K562 (cell line): ENCODE results near the gene HIF1A. TPM values are rescaled to one million over a fixed set of nuclear protein-coding genes. Genes with fewer than 3 reads are reported as not detected.

Experiments
- ATAC-seq: fragments of 200-7000 bp; cut with Tn5 transposase; 3 replicates; pipeline ENCODE4 v1.9.1; 2020; ENCODE audit warnings: moderate library complexity
- BruUV-seq: library from RNA; stranded (reverse); fragments of 400-500 nt; replicated peaks from 2 replicates; lab custom pipeline; 2021; lab: Mats Ljungman, UMichigan
- CTCF ChIA-PET: fragments of 300-600 bp; formaldehyde crosslinking; extraction: SDS; loops from one replicate; lab custom pipeline; 2021; ENCODE audit warnings: low intra/inter-chr PET ratio; lab: Yijun Ruan, JAX
- POLR2A ChIA-PET: fragments of 300-600, 350-650 bp; sonication (Branson Sonifier 250); formaldehyde crosslinking; extraction: SDS; loops from one replicate; lab custom pipeline; 2021; ENCODE audit warnings: antibody characterized with exemption, inconsistent platforms; lab: Yijun Ruan, JAX
- DNase-seq, 4 experiments: peaks; one replicate each; pipeline versions ENCODE4 v3.0.0 to v3.0.0-alpha.2; 2011 to 2018; ENCODE audit warnings: low spot score in 3 of 4, mixed read lengths in 3 of 4; ENCODE audit errors: extremely low read depth in 1 of 4
- FAIRE-seq: peaks from 2 replicates; lab custom pipeline; 2011; peaks lifted over from hg19 to GRCh38; lab: Jason Lieb, UNC
- H2AFZ ChIP-seq: 2 replicates; pipeline ENCODE4 v1.6.0; 2011; ENCODE audit warnings: low read depth, low read length, control low read depth, inconsistent platforms
- H3K27ac ChIP-seq: fragments of 200-600 bp; 3 replicates; pipeline ENCODE4 v1.8.0; 2011; ENCODE audit warnings: low read depth, mild to moderate bottlenecking, control low read depth, inconsistent platforms, low read length, moderate library complexity, mixed read lengths; ENCODE audit errors: extremely low read depth
- H3K27me3 ChIP-seq, 2 experiments: fragments of 300-600 bp in 1 of 2; 2 replicates in 1 of 2; 3 replicates in 1 of 2; pipeline versions ENCODE4 v1.6.0 to v1.8.0; 2011; ENCODE audit warnings: inconsistent platforms in 2 of 2, low read length in 2 of 2, mild to moderate bottlenecking in 1 of 2, mixed read lengths in 1 of 2, moderate library complexity in 1 of 2; ENCODE audit not compliant: control insufficient read depth in 2 of 2, insufficient read depth in 2 of 2
- H3K36me3 ChIP-seq: fragments of 300-600 bp; 3 replicates; pipeline ENCODE4 v1.8.0; 2011; ENCODE audit warnings: mild to moderate bottlenecking, low read length, inconsistent platforms; ENCODE audit not compliant: control insufficient read depth, insufficient read depth
- H3K4me1 ChIP-seq, 2 experiments: fragments of 200-600 bp in 1 of 2; replicated peaks in 1 of 2; 2 replicates in 1 of 2; 3 replicates in 1 of 2; pipeline versions ENCODE4 v1.5.1 to v1.8.0; 2011; ENCODE audit warnings: inconsistent platforms in 2 of 2, low read length in 2 of 2, mild to moderate bottlenecking in 1 of 2, mixed read lengths in 1 of 2, moderate library complexity in 1 of 2; ENCODE audit not compliant: control insufficient read depth in 2 of 2, insufficient read depth in 2 of 2
- H3K4me2 ChIP-seq: 2 replicates; pipeline ENCODE4 v1.6.1; 2011; ENCODE audit warnings: low read length, control low read depth, inconsistent platforms, mixed read lengths; ENCODE audit not compliant: insufficient read depth
- H3K4me3 ChIP-seq: fragments of 200-600 bp; sonication (generic), shearing (Covaris generic); 2 replicates; pipeline ENCODE4 v1.5.1; 2016; ENCODE audit warnings: control low read depth, inconsistent platforms
- H3K79me2 ChIP-seq: fragments of 200-600 bp; 3 replicates; pipeline ENCODE4 v1.8.0; 2011; ENCODE audit warnings: low read length, inconsistent platforms; ENCODE audit not compliant: control insufficient read depth, insufficient read depth
- H3K9ac ChIP-seq, 2 experiments: 2 replicates each; pipeline versions ENCODE4 v1.6.0 to v1.6.1; 2011; ENCODE audit warnings: low read depth in 2 of 2, low read length in 2 of 2, control low read depth in 1 of 2, inconsistent platforms in 1 of 2, mild to moderate bottlenecking in 1 of 2, mixed read lengths in 1 of 2; ENCODE audit not compliant: insufficient read depth in 1 of 2
- H3K9me1 ChIP-seq: one replicate; pipeline ENCODE4 v1.6.0; 2011; ENCODE audit warnings: inconsistent platforms, mild to moderate bottlenecking, low read length, moderate library complexity; ENCODE audit not compliant: control insufficient read depth, insufficient read depth
- H3K9me3 ChIP-seq: replicated peaks from 2 replicates; pipeline ENCODE4 v1.5.1; 2011; ENCODE audit warnings: low read depth, low read length, inconsistent platforms; ENCODE audit not compliant: control insufficient read depth, insufficient read depth
- H4K20me1 ChIP-seq: replicated peaks from 2 replicates; pipeline ENCODE4 v1.6.1; 2011; ENCODE audit warnings: low read length, inconsistent platforms, mixed read lengths; ENCODE audit not compliant: control insufficient read depth, insufficient read depth
- FOXK1 ChIP-seq: sonication (generic); formaldehyde crosslinking; IDR thresholded peaks from 2 replicates; pipeline ENCODE4 v1.8.0; 2022; ENCODE audit warnings: missing genetic modification reagents, mild to moderate bottlenecking, borderline replicate concordance
- FOXK2 ChIP-seq, 2 experiments: fragments of 450-650 bp; IDR thresholded peaks in 1 of 2; conservative IDR thresholded peaks in 1 of 2; 2 replicates each; pipeline ENCODE4 v1.6.1; 2016; ENCODE audit warnings: low read depth in 2 of 2, mild to moderate bottlenecking in 1 of 2
- FOXP1 ChIP-seq: sonication (generic); formaldehyde crosslinking; IDR thresholded peaks from 2 replicates; pipeline ENCODE4 v1.8.0; 2022; ENCODE audit warnings: mild to moderate bottlenecking, missing genetic modification reagents
- GABPA ChIP-seq: fragments of 200-800 bp; sonication (Bioruptor generic); conservative IDR thresholded peaks from 2 replicates; pipeline ENCODE4 v1.6.1; 2016; ENCODE audit warnings: low read depth, missing genetic modification characterization, missing compliant biosample characterization
- HNRNPL ChIP-seq: fragments of 200-400 bp; formaldehyde crosslinking; IDR thresholded peaks from 2 replicates; pipeline ENCODE4 v1.6.1; 2017; ENCODE audit warnings: low read depth, mild to moderate bottlenecking, low read length
- KLF13 ChIP-seq: fragments of 450-650 bp; IDR thresholded peaks from 2 replicates; pipeline ENCODE4 v1.6.1; 2016; ENCODE audit warnings: missing genetic modification characterization, low read depth, mild to moderate bottlenecking, missing compliant biosample characterization, moderate library complexity, borderline replicate concordance
- MEF2A ChIP-seq: IDR thresholded peaks from 2 replicates; pipeline ENCODE4 v1.6.1; 2011; ENCODE audit warnings: low read depth, mild to moderate bottlenecking, low read length, moderate library complexity; ENCODE audit not compliant: control insufficient read depth
- MYBL2 ChIP-seq, 2 experiments: fragments of 450-650 bp in 1 of 2; sonication (generic) in 1 of 2; formaldehyde crosslinking in 1 of 2; IDR thresholded peaks; 2 replicates each; pipeline versions ENCODE4 v1.6.1 to v1.8.1; 2017 to 2022; ENCODE audit warnings: borderline replicate concordance in 1 of 2, inconsistent platforms in 1 of 2, low read depth in 1 of 2, mild to moderate bottlenecking in 1 of 2, missing genetic modification reagents in 1 of 2, moderate library complexity in 1 of 2
- POLR2H ChIP-seq: IDR thresholded peaks from 2 replicates; pipeline ENCODE4 v1.6.1; 2016; ENCODE audit warnings: missing genetic modification characterization, low read depth, mild to moderate bottlenecking, control low read depth, missing compliant biosample characterization, moderate library complexity
- RAD51 ChIP-seq: fragments of 450-650 bp; IDR thresholded peaks from 2 replicates; pipeline ENCODE4 v1.7.1; 2016; ENCODE audit warnings: low read depth, mild to moderate bottlenecking, borderline replicate concordance
- SP2 ChIP-seq: IDR thresholded peaks from 2 replicates; pipeline ENCODE4 v1.6.1; 2011; ENCODE audit warnings: mild to moderate bottlenecking, low read depth, low read length, moderate library complexity; ENCODE audit not compliant: poor library complexity, severe bottlenecking; ENCODE audit errors: extremely low read depth
- STAG1 ChIP-seq: sonication (generic); formaldehyde crosslinking; IDR thresholded peaks from 2 replicates; pipeline ENCODE4 v1.5.0; 2020; ENCODE audit warnings: missing genetic modification reagents, borderline replicate concordance
- TEAD2 ChIP-seq: fragments of 450-650 bp; IDR thresholded peaks from 2 replicates; pipeline ENCODE4 v1.6.1; 2016; ENCODE audit warnings: missing genetic modification characterization, control low read depth, missing compliant biosample characterization
- USF1 ChIP-seq: sonication (generic); formaldehyde crosslinking; IDR thresholded peaks from 2 replicates; pipeline ENCODE4 v1.9.0; 2022; ENCODE audit warnings: mild to moderate bottlenecking, missing genetic modification reagents
- ZBTB17 ChIP-seq: fragments of 450-650 bp; formaldehyde crosslinking; IDR thresholded peaks from 2 replicates; pipeline ENCODE4 v1.4.0; 2020; ENCODE audit warnings: mild to moderate bottlenecking
- ZNF143 ChIP-seq: sonication (generic); formaldehyde crosslinking; IDR thresholded peaks from 2 replicates; pipeline ENCODE4 v1.9.0; 2022; ENCODE audit warnings: mild to moderate bottlenecking, missing genetic modification reagents
- WGBS: fragments of 100-300 bp; shearing (Covaris generic); methylation state at CpG from one replicate; pipeline ENCODE4 v1.1.6; 2016; ENCODE audit warnings: low coverage, mixed read lengths; ENCODE audit not compliant: insufficient coverage; ENCODE audit errors: missing lambda C conversion rate; 5-methylcytosine and 5-hydroxymethylcytosine counted together
- in situ Hi-C: fragments of 300-500 bp; cut with MboI; formaldehyde crosslinking; loops from 4 replicates; pipeline ENCODE4 v1.15.0; 2018; ENCODE audit warnings: inconsistent platforms, mixed read lengths
- intact Hi-C: fragments of 100-400 bp; cut with micrococcal nuclease; formaldehyde crosslinking; loops from 2 replicates; pipeline ENCODE4 v1.14.2; 2022
- polyA plus RNA-seq, 8 experiments: library from polyadenylated mRNA; depleted of rRNA in 4 of 8; stranded (reverse) in 5 of 8; unstranded in 3 of 8; fragments of >200 nt; fragmentation: Nextera tagmentation in 2 of 8; fragmentation: Illumina TruSeq in 1 of 8; extraction: Ambion mirVana in 2 of 8; extraction: Trizol in 1 of 8; gene quantifications; 2 replicates each; pipeline versions ENCODE4 v1.2.1 to v1.2.3, GENCODE V29; 2011 to 2014; ENCODE audit warnings: inconsistent platforms in 1 of 8, missing spikeins in 1 of 8
- total RNA-seq, 7 experiments: library from RNA; depleted of rRNA in 6 of 7; stranded (reverse); fragments of >200 nt in 6 of 7; fragmentation: Illumina TruSeq in 2 of 7; extraction: Trizol in 2 of 7; gene quantifications; 2 replicates each; pipeline versions ENCODE4 v1.2.1 to v1.2.3, GENCODE V29; 2011 to 2021; ENCODE audit warnings: low replicate concordance in 1 of 7
- TF ChIP-seq, protein P1 (sequence below): fragments of 450-650 bp; IDR thresholded peaks from 2 replicates; pipeline ENCODE4 v1.7.0; 2016; ENCODE audit warnings: borderline replicate concordance

HIF1A gene
- total and polyA plus RNA-seq, 9 of the 15 experiments (the other 6 are each of a cell fraction or from before 2014, with no cell fraction given), result 5.9 to 35.3 (median 24.2) TPM

DNA sequence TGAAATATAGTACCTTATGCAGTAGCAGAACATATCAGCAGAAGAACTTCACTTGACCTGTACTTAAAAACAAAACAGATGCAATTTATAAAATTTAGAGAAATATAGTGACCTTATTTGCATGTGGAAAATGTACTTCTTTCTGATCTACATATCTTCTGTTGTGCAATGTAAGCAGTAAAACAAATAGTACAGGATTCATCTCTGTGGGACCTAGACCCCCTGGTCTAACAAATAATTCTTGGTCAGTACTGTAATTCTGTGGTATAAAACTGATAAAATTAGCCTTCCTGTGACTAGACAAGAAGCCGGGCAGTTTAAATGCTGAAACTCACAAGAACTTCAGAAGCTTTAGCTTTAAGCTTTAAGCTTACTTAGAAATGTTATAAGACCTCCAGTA lies 21.6 kb downstream of the HIF1A start:
- TF ChIP-seq POLR2H (tag) (no peak), USF1 (CRISPR knock-in tag) (no peak), FOXK2 (conservative IDR thresholded peaks at IDR 0.05 in 1 of 2, IDR thresholded peaks at IDR 0.05 in 1 of 2; ENCODE audit: low read depth in 2 of 2) (no peak), RAD51 (no peak), FOXK1 (CRISPR knock-in tag) (no peak), STAG1 (no peak), FOXP1 (CRISPR knock-in tag) (no peak), MYBL2 (IDR thresholded peaks at IDR 0.05; ENCODE audit: low read depth) (no peak), MYBL2 (CRISPR knock-in tag; IDR thresholded peaks at IDR 0.05; ENCODE audit: borderline replicate concordance) (no peak), TEAD2 (tag) (no peak), GABPA (tag) (no peak), ZBTB17 (CRISPR knock-in tag) (no peak), HNRNPL (no peak), KLF13 (no peak), ZNF143 (CRISPR knock-in tag) (no peak), SP2 (no peak), MEF2A (no peak)
- TF ChIP-seq, protein P1, sequence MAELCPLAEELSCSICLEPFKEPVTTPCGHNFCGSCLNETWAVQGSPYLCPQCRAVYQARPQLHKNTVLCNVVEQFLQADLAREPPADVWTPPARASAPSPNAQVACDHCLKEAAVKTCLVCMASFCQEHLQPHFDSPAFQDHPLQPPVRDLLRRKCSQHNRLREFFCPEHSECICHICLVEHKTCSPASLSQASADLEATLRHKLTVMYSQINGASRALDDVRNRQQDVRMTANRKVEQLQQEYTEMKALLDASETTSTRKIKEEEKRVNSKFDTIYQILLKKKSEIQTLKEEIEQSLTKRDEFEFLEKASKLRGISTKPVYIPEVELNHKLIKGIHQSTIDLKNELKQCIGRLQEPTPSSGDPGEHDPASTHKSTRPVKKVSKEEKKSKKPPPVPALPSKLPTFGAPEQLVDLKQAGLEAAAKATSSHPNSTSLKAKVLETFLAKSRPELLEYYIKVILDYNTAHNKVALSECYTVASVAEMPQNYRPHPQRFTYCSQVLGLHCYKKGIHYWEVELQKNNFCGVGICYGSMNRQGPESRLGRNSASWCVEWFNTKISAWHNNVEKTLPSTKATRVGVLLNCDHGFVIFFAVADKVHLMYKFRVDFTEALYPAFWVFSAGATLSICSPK, result no peak
- intact Hi-C loops, result no loop called here
- DNase-seq (no peak), FAIRE-seq (no peak), ATAC-seq (no peak)
- in situ Hi-C loops, result no loop called here
- peaks cover 89% of the 10 kb centered on the region for H3K79me2 ChIP-seq
- H3K4me2 ChIP-seq, result no peak overlapping the region
- ChIA-PET CTCF (no interaction called here), POLR2A (interaction anchor here (0.7 to 1.0 kb wide), 3 partner anchors 17 to 33 kb away, joined by 3 read pairs; partner anchors contain the start of gene HIF1A)
- H2AFZ ChIP-seq, result no peak overlapping the region
- no peaks in the 10 kb centered on the region for H3K9me1 ChIP-seq
- WGBS, result 60% methylated on average over 1 of the region's 1 CpG
- H3K4me3 ChIP-seq, result no peak overlapping the region
- no peaks in the 10 kb centered on the region; a peak in 3 of 5 replicates for H3K4me1 ChIP-seq
- H4K20me1 ChIP-seq, result peaks cover 13% of the 10 kb centered on the region
- peaks cover 12% of the 10 kb centered on the region; the same call in 2 of the 3 replicates for H3K36me3 ChIP-seq
- H3K9me3 ChIP-seq, result no peaks in the 10 kb centered on the region
- H3K9ac ChIP-seq, result no peak overlapping the region
- no TSS peak for BruUV-seq
- no peak overlapping the region for H3K27ac ChIP-seq
- H3K27me3 ChIP-seq, result no peaks in the 10 kb centered on the region
